RWPE1 (cell line): ENCODE results near the gene TSPAN3.

Experiments used
- CTCF ChIA-PET: fragments of 350-600 bp; sonication (Branson Sonifier 250); formaldehyde crosslinking; extraction: SDS; loops from one replicate; lab custom pipeline; 2021; lab: Yijun Ruan, JAX
- POLR2A ChIA-PET: fragments of 400-600 bp; formaldehyde crosslinking; extraction: SDS; loops from one replicate; lab custom pipeline; 2020; ENCODE audit warnings: antibody characterized with exemption; ENCODE audit not compliant: low non-redundant PET; lab: Yijun Ruan, JAX
- DNase-seq: peaks from one replicate; pipeline ENCODE4 v3.0.0; 2012; ENCODE audit warnings: low spot score
- H3K27ac ChIP-seq: fragments of 450-650 bp; 2 replicates; pipeline ENCODE4 v1.5.1; 2017
- CTCF ChIP-seq: fragments of 450-650 bp; conservative IDR thresholded peaks from 2 replicates; pipeline ENCODE4 v1.5.1; 2017; ENCODE audit warnings: low read depth, mild to moderate bottlenecking

Gene TSPAN3

GRCh38 chr15:77031376-77032050, 39.4 kb downstream of the TSPAN3 start:
- POLR2A ChIA-PET: no interaction called here
- no peak overlapping the region for H3K27ac ChIP-seq
- TF ChIP-seq CTCF: no peak
- no peak for DNase-seq
- CTCF ChIA-PET: interaction anchor here (2.2 kb wide), 1 partner anchor 512 kb away, joined by 9 read pairs; no protein-coding TSS in a partner anchor

DNA sequence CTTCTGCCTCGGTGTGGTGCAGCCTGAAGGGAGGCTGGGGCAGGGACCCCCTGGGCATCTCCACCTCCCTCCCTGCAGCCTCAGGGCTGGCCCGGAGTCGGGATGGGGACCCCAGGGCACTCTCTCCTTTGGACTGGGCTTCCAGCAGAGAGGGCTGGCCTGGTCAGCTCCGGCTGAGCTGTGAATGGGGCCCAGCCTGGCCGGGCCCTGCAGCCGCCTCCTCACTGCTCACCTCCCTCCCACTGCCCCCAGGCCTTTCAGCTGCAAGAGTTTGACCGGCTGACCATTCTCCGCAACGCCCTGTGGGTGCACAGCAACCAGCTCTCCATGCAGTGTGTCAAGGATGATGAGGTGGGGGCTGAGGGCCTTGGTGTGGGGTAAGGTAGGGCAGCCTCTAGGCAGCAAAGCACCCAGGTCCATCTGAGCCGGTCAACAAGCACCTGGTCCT, 40.0 kb downstream of the TSPAN3 start:
- no peak for TF ChIP-seq CTCF
- POLR2A ChIA-PET: no interaction called here
- CTCF ChIA-PET: interaction anchor here (2.2 kb wide), 1 partner anchor 513 kb away, joined by 9 read pairs; no protein-coding TSS in a partner anchor
- DNase-seq: no peak
- H3K27ac ChIP-seq: no peak overlapping the region

DNA sequence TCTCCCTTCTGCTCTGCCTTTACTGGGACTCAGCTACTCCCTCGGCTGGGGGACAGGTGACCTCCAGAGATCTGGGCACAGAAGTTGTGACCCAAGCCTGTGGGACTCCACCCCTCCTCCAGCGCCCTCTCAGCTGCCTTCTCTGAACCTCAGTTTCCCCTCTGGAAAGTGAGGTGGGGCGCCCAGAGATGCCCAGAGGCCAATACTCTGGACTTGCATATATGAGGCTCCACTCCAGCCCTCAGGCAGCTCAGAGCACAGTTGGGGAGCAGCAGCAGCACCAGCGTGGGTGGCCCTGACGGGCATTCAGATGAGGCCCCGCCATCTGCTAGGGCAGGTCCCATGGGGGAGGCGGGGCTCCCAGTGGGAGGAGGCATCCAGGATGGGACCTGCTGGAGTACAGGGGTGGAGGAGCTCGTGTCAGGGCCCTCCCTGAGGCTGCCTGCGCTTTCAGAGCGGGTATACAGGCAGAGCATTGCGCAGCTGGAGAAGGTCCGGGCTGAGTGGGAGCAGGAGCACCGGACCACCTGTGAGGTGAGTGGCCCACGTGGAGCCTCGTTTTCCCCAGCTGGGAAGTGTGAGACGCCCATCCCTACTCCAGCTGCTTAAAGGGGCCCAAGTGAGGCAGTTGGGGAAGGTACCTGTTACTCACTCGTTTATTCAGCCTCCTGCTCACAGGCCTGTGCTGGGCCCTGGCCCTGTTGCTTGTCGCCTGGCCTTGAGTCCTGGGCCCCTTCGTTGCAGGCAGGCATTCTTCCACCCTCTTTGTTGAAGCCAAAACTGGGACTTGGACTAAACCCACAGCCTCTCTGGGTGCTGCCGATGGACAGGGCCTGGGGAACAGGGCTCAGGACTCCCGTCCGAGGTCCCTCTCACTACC, 40.6 kb downstream of the TSPAN3 start:
- ChIA-PET CTCF (interaction anchor here (0.7 to 2.2 kb wide), 2 partner anchors 475 to 513 kb away, joined by 7 to 9 read pairs; no protein-coding TSS in a partner anchor), POLR2A (no interaction called here)
- TF ChIP-seq CTCF: no peak
- H3K27ac ChIP-seq: no peak overlapping the region
- DNase-seq: no peak

GRCh38 chr15:77029166-77030047, 41.5 kb downstream of the TSPAN3 start:
- CTCF ChIA-PET: interaction anchor here (0.5 to 2.2 kb wide), 3 partner anchors 474 to 604 kb away, joined by 3 to 9 read pairs (median 7); no protein-coding TSS in a partner anchor

GRCh38 chr15:77028451-77029165, 42.3 kb downstream of the TSPAN3 start:
- no peak for TF ChIP-seq CTCF
- no peak overlapping the region for H3K27ac ChIP-seq
- CTCF ChIA-PET: interaction anchor here (0.5 kb wide), 1 partner anchor 605 kb away, joined by 3 read pairs; no protein-coding TSS in a partner anchor
- DNase-seq: no peak
- POLR2A ChIA-PET: no interaction called here

More at GRCh38 chr15:77029166-77030047, 41.5 kb downstream of the TSPAN3 start:
- H3K27ac ChIP-seq: no peak overlapping the region
- TF ChIP-seq CTCF: no peak
- DNase-seq: no peak
- POLR2A ChIA-PET: no interaction called here
